Suprapubic skin (tissue), 4 donors: ENCODE measurements around the gene CPA2. TPM values are rescaled to one million over a fixed set of nuclear protein-coding genes. Genes with fewer than 3 reads are reported as not detected.
"Not testable (repeated sequence)": the region's sequence is repeated elsewhere in the genome, so short reads cannot be mapped to it uniquely, and the experiment has no call there.

Experiments
- DNase-seq, 2 donors: peaks; one replicate each; pipeline ENCODE4 v3.0.0-alpha.2; 2019; ENCODE audit warnings: low spot score in 2 of 2
- H3K27ac ChIP-seq: fragments of 200-600 bp; sonication (generic); one replicate; pipeline ENCODE4 v1.5.1; 2019
- H3K27me3 ChIP-seq: fragments of 200-600 bp; sonication (generic); one replicate; pipeline ENCODE4 v1.5.1; 2019
- H3K36me3 ChIP-seq: fragments of 200-600 bp; sonication (generic); one replicate; pipeline ENCODE4 v1.5.1; 2019
- H3K4me1 ChIP-seq: fragments of 200-600 bp; sonication (generic); one replicate; pipeline ENCODE4 v1.5.1; 2019
- H3K4me3 ChIP-seq: fragments of 200-600 bp; sonication (generic); one replicate; pipeline ENCODE4 v1.5.1; 2019; ENCODE audit warnings: mild to moderate bottlenecking
- H3K9me3 ChIP-seq: fragments of 200-600 bp; sonication (generic); one replicate; pipeline ENCODE4 v1.5.1; 2019
- EP300 ChIP-seq: sonication (generic); formaldehyde crosslinking; IDR thresholded peaks from one replicate; pipeline ENCODE4 v1.6.1; 2017; ENCODE audit warnings: antibody characterized with exemption
- POLR2A ChIP-seq, 2 donors: fragments of 450-650 bp; IDR thresholded peaks; one replicate each; pipeline ENCODE4 v1.6.1; 2017; ENCODE audit warnings: antibody characterized with exemption in 2 of 2, mild to moderate bottlenecking in 2 of 2, moderate library complexity in 2 of 2
- POLR2AphosphoS5 ChIP-seq, 3 donors: sonication (generic); formaldehyde crosslinking; IDR thresholded peaks; one replicate each; pipeline ENCODE4 v1.6.1; 2017; ENCODE audit warnings: antibody characterized with exemption in 3 of 3
- WGBS: methylation state at CpG from one replicate; pipeline ENCODE4 v1.1.5; 2018; 5-methylcytosine and 5-hydroxymethylcytosine counted together
- total RNA-seq, 4 donors: library from RNA; depleted of rRNA; stranded (reverse); fragments of >200 nt; gene quantifications; one replicate each; pipeline ENCODE4 v1.1.0, GENCODE V29; 2016
- TF ChIP-seq, protein P1 (sequence below), 2 donors: fragments of 200-600 bp in 1 of 2; fragments of 450-650 bp in 1 of 2; sonication (generic) in 1 of 2; IDR thresholded peaks; one replicate each; pipeline ENCODE4 v1.5.1; 2016 to 2019; ENCODE audit warnings: antibody characterized with exemption in 2 of 2, mild to moderate bottlenecking in 1 of 2, moderate library complexity in 1 of 2

The CPA2 gene
- total RNA-seq, 4 donors from 2014 or later, result not detected

DNA sequence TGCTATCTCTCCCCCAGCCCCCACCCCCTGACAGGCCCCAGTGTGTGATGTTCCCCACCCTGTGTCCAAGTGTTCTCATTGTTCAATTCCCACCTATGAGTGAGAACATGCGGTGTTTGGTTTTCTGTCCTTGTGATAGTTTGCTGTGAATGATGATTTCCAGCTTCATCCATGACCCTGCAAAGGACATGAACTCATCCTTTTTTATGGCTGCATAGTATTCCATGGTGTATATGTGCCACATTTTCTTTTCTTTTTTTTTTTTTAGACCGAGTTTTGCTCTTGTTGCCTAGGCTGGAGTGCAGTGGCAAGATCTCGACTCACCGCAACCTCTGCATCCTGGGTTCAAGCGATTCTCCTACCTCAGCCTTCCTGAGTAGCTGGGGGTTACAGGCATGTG is 17.8 kb upstream of the CPA2 start:
- H3K27me3 ChIP-seq, H3K4me3 ChIP-seq: not testable (repeated sequence)
- 92% methylated on average over 5 of the region's 5 CpGs for WGBS

DNA sequence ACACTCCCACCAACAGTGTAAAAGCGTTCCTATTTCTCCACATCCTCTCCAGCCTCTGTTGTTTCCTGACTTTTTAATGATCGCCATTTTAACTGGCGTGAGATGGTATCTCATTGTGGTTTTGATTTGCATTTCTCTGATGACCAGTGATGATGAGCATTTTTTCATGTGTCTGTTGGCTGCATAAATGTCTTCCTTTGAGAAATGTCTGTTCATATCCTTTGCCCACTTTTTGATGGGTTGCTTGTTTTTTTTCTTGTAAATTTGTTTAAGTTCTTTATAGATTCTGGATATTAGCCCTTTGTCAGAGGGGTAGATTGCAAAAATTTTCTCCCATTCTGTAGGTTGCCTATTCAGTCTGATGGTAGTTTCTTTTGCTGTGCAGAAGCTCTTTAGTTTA is 17.0 kb upstream of the CPA2 start:
- H3K27me3 ChIP-seq, H3K9me3 ChIP-seq, H3K36me3 ChIP-seq, DNase-seq, H3K4me1 ChIP-seq, H3K27ac ChIP-seq, H3K4me3 ChIP-seq: not testable (repeated sequence)
- 87% methylated on average over 3 of the region's 3 CpGs for WGBS

More for the DNA sequence above, 17.8 kb upstream of the CPA2 start:
- not testable (repeated sequence) for DNase-seq, H3K9me3 ChIP-seq, H3K36me3 ChIP-seq, H3K4me1 ChIP-seq, H3K27ac ChIP-seq

DNA sequence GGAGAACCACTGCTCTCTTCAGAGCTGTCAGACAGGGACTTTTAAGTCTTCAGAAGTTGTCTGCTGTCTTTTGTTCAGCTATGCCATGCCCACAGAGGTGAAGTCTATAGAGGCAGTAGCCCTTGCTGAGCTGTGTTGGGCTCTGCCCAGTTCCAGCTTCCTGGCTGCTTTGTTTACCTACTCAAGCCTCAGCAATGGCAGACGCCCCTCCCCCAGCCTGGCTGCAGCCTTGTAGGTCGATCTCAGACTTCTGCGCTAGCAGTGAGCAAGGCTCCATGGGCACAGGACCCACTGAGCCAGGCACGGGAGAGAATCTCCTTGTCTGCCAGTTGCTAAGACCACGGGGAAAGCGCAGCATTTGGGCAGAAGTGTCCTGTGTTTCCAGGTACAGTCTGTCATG is 12.1 kb upstream of the CPA2 start:
- no peaks in the 10 kb centered on the region for H3K36me3 ChIP-seq
- no peaks in the 10 kb centered on the region for H3K27me3 ChIP-seq
- H3K9me3 ChIP-seq, result peaks cover 14% of the 10 kb centered on the region
- H3K27ac ChIP-seq, result no peak overlapping the region
- WGBS, result 89% methylated on average over 5 of the region's 6 CpGs
- H3K4me1 ChIP-seq, result no peaks in the 10 kb centered on the region
- H3K4me3 ChIP-seq, result no peak overlapping the region
- TF ChIP-seq POLR2AphosphoS5 (IDR thresholded peaks at IDR 0.05), result no peak
- TF ChIP-seq EP300, result no peak
- no peak for DNase-seq

DNA sequence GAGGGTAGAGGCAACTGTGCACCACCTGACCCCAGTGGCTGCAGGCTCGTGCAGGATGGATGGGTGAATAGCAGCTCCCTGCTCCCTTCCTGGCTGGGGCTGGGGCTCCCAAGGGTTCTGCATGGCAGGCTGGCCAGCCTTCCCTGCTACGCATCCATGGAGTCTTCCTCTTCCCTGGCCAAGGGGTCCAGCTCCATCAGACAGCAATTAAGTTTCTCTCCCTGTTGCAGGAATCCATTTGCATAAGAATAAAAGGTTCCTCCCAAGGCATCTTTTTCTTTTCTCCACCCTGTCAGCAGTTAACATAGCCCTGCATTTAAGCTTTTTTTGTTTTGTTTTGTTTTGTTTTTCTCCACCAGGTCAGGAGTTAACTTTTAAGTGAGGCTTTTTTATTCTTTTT is 10.0 kb upstream of the CPA2 start:
- TF ChIP-seq EP300 (no peak), POLR2A (IDR thresholded peaks at IDR 0.05) (no peak), POLR2AphosphoS5 (IDR thresholded peaks at IDR 0.05) (no peak)
- TF ChIP-seq, protein P1, sequence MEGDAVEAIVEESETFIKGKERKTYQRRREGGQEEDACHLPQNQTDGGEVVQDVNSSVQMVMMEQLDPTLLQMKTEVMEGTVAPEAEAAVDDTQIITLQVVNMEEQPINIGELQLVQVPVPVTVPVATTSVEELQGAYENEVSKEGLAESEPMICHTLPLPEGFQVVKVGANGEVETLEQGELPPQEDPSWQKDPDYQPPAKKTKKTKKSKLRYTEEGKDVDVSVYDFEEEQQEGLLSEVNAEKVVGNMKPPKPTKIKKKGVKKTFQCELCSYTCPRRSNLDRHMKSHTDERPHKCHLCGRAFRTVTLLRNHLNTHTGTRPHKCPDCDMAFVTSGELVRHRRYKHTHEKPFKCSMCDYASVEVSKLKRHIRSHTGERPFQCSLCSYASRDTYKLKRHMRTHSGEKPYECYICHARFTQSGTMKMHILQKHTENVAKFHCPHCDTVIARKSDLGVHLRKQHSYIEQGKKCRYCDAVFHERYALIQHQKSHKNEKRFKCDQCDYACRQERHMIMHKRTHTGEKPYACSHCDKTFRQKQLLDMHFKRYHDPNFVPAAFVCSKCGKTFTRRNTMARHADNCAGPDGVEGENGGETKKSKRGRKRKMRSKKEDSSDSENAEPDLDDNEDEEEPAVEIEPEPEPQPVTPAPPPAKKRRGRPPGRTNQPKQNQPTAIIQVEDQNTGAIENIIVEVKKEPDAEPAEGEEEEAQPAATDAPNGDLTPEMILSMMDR (IDR thresholded peaks at IDR 0.05), result no peak
- Histone ChIP-seq H3K4me1 (no peaks in the 10 kb centered on the region), H3K36me3 (no peaks in the 10 kb centered on the region), H3K9me3 (peaks cover 14% of the 10 kb centered on the region), H3K4me3 (no peak overlapping the region), H3K27ac (no peak overlapping the region), H3K27me3 (no peaks in the 10 kb centered on the region)
- no peak for DNase-seq
- 89% methylated on average over 2 of the region's 2 CpGs for WGBS

DNA sequence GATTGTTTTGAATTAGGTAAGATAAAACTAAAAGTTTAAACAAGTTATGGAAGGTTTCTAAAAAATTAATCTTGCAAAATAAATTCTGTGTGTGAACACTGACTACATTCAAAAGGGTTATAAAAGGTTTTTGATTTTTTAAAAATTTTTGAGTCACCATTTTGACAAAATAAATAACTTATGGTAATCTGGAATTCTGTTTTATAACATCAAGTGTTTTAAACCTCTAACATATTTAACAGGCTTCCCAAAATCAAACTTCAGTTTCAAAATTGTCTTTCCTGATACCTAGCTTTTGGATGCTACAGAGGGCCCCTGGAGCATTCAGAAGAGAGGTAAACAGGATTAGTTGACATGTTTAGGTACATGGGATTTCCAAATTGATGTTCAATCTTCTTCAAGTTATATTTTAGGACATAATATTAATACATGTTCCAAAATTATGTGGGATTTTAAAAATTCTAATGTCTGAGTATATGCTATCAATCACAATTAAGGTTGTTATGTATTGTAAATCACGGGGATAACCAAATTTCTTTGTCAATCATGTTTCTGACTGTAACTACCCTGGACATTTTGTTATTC is 8.1 kb upstream of the CPA2 start:
- no peaks in the 10 kb centered on the region for H3K27me3 ChIP-seq
- H3K36me3 ChIP-seq, result no peaks in the 10 kb centered on the region
- DNase-seq, result no peak
- no peak overlapping the region for H3K27ac ChIP-seq
- TF ChIP-seq, protein P1 (IDR thresholded peaks at IDR 0.05), result no peak
- TF ChIP-seq POLR2AphosphoS5 (IDR thresholded peaks at IDR 0.05) (no peak), POLR2A (IDR thresholded peaks at IDR 0.05) (no peak), EP300 (no peak)
- 79% methylated on average over 1 of the region's 1 CpG for WGBS
- peaks cover 10% of the 10 kb centered on the region for H3K9me3 ChIP-seq
- no peaks in the 10 kb centered on the region for H3K4me1 ChIP-seq
- no peak overlapping the region for H3K4me3 ChIP-seq

DNA sequence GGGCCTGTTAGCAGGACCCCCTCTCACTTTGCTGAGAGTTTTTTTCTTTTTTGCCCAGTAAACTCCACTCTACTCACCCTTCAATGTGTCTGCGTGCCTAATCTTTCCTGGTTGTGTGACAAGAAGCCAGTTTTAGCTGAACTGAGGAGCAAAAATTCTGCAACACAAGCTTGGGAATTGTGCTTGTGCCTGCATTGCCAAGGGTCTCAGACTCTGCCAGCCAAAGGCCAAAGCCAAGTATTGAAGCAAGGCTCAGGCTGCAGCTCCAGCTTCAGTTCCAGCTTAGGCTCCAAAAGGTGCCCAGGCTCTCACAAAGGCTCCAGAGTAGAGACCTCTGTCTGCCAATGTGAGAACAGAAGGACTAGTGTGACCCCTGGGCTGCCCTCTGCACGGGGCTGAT is 4.2 kb upstream of the CPA2 start:
- Histone ChIP-seq H3K27ac (no peak overlapping the region), H3K36me3 (no peaks in the 10 kb centered on the region), H3K4me3 (no peak overlapping the region), H3K27me3 (no peaks in the 10 kb centered on the region), H3K4me1 (no peaks in the 10 kb centered on the region), H3K9me3 (peaks cover 5% of the 10 kb centered on the region)
- 61% methylated on average over 2 of the region's 2 CpGs for WGBS
- DNase-seq, result no peak
- TF ChIP-seq EP300 (no peak), POLR2AphosphoS5 (IDR thresholded peaks at IDR 0.05) (no peak), POLR2A (IDR thresholded peaks at IDR 0.05) (no peak)
- TF ChIP-seq, protein P1 (IDR thresholded peaks at IDR 0.05), result no peak

DNA sequence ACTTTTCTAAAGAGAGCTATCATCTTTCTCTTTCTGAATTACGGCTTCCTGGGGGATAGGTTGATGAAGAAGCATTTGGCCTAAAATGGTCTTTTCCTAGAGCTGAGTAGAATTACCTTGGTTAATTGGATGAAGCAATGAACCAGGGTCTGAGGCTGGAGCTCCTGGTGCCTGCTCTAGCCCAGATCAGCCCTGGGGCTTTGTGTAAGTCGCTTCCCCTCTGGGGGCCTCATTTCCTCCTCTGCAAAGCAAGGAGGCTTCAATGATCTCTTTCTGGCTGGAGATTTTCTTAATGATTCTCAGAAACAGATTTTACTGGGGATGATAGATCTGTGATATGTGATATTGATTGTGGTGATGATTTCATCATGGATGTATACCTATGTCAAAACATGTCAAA is 3.5 kb upstream of the CPA2 start:
- 82% methylated on average over 2 of the region's 2 CpGs for WGBS
- no peak for DNase-seq
- no peak for TF ChIP-seq EP300
- TF ChIP-seq POLR2A (IDR thresholded peaks at IDR 0.05), result no peak
- TF ChIP-seq, protein P1 (IDR thresholded peaks at IDR 0.05), result no peak
- TF ChIP-seq POLR2AphosphoS5 (IDR thresholded peaks at IDR 0.05), result no peak

More for the DNA sequence above, 3.5 kb upstream of the CPA2 start:
- Histone ChIP-seq H3K4me3 (no peak overlapping the region), H3K9me3 (peaks cover under 1% of the 10 kb centered on the region), H3K36me3 (no peaks in the 10 kb centered on the region), H3K27ac (no peak overlapping the region), H3K4me1 (no peaks in the 10 kb centered on the region), H3K27me3 (no peaks in the 10 kb centered on the region)
